COLO668 (cell line): ENCODE measurements around the gene FNDC3B.

Experiments
- DNase-seq: peaks from one replicate; lab custom pipeline; 2025; ENCODE audit not compliant: unreplicated experiment; lab: John Stamatoyannopoulos, UW

Gene FNDC3B

DNA sequence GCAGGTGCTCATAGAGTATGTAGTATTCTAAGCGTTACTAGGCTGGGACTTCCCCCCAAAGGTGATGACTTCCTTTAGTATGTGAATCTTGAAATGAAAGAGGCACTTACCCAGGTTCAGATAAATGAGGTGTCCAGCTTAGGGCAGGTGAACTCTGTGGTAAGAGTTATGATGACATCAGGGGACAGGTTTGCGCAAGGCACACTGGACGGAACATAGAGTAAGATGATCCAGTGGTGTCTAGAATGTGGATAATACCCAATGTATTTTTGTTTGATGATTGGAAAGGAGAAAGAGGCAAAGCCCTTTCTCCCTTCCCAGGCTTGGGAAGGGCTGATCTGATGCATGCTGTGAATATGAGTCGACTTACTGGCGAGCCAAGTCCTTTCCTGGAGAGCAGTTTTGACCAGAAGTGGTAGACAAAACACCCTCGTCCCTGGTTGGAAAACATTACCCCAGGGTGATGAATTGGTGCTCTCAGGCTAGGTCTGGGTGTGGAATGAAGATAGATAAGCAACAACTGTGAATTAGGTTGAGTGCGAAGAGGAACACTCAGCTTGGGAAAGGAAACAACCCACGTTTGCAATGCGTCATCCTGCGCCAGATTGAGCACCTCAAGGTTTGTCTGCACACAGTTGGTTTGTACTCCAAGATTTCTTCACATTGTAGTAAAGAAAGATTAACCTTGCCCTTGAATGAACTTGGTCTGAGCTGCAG, 284.7 kb downstream of the FNDC3B start:
- no peak for DNase-seq

DNA sequence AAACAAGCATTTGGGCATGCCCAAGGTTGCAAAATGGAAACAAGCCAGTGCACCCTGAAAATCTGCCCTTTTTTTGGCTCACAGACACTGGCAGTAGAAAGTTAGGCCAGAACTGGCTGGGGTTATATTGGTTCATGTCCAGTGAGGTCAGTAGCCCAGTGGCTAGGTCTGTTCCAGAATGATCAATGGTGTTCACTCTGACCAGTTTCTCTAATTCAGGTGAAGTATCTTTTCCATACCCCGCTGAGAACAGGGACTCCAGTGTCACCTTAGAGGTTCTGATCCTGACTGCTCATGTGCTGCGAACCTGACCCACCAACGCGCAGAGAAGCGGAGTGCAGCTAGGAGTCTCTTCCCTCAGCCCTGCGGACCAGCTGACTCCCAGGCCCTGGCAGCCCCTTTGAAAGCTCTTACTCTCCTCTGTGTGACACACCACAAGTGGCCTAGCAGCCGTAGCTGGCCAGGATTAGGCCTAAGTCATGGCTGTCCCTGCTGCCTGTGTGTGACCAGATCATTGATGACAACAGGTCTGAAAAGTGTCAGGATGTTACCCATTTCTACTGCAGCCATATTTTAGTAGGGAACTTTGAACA, 285.3 kb downstream of the FNDC3B start:
- DNase-seq, result no peak

- no peak for DNase-seq
Observed at GRCh38 chr3:172325461-172325860, 286.1 kb downstream of the FNDC3B start.

DNA sequence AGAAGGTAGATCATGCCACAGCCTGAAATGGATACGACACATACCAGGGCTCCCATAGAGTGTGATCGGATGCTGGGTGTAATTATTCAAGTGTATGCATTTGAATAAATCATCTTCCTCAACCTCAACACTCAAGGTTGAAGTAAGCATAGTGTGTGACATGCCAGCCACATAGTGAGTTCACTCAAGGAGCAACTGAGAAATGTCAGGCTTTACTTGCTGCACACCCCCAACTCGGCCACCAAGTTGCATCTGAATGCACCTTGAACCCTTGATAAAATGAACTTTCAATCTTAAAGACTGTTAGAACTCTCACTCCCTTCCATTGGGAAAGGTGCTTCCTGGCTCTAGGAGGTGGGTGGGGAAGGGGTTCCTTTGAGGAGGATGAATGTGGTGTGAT, 287.6 kb downstream of the FNDC3B start:
- no peak for DNase-seq

DNA sequence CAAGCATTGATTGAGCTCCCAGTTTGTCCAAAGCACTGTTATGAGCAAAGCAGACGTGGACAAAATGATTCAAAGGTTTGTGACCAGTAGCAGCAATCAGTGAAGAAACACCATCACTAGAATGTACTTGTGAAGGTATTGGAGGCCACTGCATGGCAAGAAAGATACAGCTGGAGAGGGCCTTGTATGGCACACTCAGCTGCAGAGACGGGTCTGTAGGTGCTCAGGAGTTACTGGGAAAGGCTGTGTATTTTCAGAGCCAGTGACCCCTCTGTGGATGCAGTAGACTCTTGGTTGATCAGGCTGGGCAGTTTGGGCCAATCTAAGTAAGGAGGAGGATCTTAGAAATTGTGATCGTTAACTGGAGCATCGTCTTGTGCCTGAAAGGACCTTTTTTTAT, 288.9 kb downstream of the FNDC3B start:
- no peak for DNase-seq

- no peak for DNase-seq
Observed at GRCh38 chr3:172329070-172329469, 289.7 kb downstream of the FNDC3B start.

DNA sequence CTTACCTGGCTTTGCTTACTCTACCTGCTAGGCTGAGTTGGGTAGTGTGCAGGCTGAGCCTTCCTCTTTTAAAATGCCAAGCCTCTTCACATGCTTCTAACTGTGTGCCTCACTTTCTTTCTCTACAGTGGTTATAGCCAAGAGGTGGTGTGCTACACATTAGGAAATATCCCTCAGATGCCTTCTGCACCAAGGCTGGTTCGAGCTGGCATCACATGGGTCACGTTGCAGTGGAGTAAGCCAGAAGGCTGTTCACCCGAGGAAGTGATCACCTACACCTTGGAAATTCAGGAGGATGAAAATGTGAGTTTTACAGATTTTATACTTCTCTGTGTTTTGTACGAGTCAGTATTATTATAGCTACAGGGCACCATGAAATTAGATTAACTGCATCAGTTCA, 291.0 kb downstream of the FNDC3B start:
- no peak for DNase-seq

GRCh38 chr3:172332256-172333041, 293.1 kb downstream of the FNDC3B start:
- DNase-seq, result peak; percentile 43

GRCh38 chr3:172333042-172333377, 293.6 kb downstream of the FNDC3B start:
- no peak for DNase-seq

DNA sequence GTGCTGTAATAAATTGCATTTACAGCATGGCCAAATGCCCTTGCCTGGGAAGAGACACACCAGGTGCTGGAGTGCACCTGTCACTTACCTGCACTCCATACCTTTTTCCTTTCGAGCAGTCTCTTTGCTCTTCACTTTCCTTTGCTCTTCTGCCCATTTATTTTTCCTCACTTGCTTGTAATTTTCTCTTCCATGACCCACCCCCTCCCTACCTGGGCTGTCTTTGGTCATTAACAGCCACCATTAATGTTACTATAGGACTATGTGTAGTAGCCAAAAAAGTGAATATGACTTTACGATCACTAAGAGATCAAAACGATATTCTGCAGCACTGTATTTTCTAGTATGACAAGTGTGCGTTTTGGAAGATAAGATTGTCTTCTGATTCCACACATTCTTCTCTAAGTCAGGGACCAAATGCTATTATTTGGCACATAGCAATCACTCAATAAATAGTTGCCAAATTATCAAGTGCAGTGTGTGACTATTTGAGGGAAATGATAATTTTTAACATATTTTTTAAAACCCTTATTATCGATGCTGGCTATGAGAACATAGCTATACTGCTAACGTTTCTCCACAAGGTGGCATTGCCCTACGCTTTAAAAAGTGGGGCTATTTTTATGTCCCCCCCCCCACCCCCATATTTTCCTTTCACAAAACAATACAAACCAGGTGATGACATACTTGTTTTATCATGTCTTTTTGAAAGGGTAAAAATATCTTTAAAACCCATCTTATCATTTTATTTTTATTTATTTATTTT, 294.5 kb downstream of the FNDC3B start:
- DNase-seq, result no peak

DNA sequence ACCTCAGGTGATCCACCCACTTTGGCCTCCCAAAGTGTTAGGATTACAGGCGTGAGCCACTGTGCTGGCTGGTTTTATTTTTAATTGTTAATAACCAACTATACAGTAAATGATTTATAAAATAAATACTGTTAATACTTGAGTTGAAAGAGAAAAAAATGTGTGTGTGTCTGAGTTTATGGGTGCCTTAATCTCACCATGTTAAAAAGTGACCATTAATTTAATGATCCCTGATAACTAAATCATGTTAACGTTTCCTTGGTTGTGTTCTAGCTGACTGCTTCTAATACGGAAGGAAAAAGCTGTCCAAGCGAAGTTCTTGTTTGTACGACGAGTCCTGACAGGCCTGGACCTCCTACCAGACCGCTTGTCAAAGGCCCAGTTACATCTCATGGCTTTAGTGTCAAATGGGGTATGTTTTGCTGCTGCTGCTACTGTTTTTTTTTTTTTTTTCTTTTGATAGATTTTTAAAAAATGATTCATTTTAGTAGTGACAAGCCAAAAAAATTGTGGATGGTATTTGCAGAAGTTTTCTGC, 295.4 kb downstream of the FNDC3B start:
- DNase-seq, result no peak

DNA sequence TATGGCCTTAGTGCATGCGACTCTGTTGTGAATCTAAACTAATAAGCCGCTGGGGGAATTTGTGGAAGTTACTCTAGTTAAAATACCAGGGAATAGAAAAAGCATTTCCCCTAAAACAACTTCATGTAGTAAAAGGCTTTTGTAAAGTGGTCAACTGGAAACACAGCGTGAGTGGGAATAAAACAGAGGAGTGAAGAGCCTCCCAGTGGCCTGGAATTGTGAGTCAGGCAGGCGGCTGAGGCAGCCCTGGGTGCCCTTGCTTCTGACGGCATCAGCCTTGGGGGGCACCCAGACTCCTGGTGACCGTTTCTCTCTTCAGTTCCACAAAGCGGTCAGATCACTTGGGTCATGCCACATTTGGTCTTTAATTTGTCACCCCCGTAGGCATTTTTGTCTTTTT, 300.5 kb downstream of the FNDC3B start:
- no peak for DNase-seq

DNA sequence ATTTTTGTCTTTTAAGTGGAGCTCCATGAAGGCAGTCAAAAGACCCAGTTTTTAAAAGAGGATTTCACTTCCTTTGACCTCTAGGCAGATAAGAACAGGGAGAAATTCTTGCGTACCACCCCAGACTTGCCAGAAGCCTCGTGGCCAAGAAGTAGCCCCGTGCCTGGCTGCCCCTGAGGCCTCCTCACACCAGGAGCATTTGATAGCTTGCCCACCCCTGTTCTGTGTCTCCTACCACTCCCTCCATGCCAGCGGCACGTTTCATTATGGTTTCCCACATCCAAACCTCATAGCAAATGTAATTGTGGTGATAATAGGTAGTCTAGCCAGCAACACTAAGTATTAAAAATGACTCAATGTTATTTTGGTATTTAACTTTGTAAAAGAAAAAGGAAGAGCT, 301.2 kb downstream of the FNDC3B start:
- no peak for DNase-seq

GRCh38 chr3:172341482-172342059, 302.2 kb downstream of the FNDC3B start:
- peak; percentile 1 for DNase-seq

- DNase-seq, result no peak
Observed at GRCh38 chr3:172342097-172342659, 302.8 kb downstream of the FNDC3B start.

GRCh38 chr3:172343117-172343516, 303.7 kb downstream of the FNDC3B start:
- no peak for DNase-seq

DNA sequence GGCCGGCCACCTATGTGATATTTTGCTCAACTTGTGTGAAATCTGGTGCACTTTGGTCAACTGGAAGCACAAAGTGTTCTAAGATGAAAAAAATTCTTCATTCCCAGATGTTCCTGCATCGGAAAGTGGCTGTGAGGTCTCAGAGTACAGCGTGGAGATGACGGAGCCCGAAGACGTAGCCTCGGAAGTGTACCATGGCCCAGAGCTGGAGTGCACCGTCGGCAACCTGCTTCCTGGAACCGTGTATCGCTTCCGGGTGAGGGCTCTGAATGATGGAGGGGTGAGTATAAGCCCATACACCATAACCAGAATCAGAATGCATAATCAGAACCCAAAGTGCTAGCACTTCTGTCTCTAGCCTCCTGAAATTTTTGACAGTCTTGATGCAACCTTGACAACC, 304.6 kb downstream of the FNDC3B start:
- no peak for DNase-seq

- no peak for DNase-seq
Observed at GRCh38 chr3:172346161-172346560, 306.8 kb downstream of the FNDC3B start.

DNA sequence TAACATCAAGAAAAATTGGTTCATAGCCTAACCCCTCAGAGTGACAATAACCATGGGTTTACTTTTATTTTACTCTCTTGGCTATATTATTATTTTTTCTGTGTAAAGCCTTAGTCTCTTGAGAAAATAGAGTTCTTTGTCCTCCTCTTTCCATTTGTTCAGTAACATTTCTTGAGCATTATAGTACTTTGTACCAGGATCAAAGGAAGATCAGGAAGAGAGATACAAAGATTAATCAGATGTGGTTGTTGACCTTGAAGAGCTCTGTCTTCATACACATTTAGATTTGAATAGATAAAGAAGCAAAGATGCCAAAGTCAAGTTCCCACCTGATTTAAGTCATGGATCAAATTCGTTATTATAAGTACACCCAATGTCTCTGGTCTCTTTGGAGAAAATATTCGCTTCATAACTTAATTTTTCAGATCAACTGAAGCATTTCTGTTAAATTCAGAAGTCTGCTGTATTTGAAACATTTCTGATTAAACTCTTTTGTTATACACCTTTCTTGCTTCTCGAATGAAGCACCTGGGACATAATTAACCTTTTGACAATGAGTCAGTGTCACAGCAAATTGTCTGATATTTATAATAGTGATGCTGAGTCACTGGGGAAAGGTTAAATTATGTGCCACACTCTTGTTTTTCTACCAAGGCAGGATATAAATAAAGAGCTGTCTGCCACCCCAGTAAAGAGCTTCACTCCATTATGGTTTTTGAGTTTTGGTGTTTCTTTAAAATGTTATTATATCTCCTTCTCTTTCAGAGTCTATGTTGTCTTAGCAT, 308.7 kb downstream of the FNDC3B start:
- no peak for DNase-seq
